Measurements from ENCODE around the gene CCT4. TPM values are rescaled to one million over a fixed set of nuclear protein-coding genes. Genes with fewer than 3 reads are reported as not detected.

CCT4 gene
- 104 TPM for total RNA-seq
- 100 to 1,000 TPM; 127 to 151 (median 132) TPM for polyA plus RNA-seq

DNA sequence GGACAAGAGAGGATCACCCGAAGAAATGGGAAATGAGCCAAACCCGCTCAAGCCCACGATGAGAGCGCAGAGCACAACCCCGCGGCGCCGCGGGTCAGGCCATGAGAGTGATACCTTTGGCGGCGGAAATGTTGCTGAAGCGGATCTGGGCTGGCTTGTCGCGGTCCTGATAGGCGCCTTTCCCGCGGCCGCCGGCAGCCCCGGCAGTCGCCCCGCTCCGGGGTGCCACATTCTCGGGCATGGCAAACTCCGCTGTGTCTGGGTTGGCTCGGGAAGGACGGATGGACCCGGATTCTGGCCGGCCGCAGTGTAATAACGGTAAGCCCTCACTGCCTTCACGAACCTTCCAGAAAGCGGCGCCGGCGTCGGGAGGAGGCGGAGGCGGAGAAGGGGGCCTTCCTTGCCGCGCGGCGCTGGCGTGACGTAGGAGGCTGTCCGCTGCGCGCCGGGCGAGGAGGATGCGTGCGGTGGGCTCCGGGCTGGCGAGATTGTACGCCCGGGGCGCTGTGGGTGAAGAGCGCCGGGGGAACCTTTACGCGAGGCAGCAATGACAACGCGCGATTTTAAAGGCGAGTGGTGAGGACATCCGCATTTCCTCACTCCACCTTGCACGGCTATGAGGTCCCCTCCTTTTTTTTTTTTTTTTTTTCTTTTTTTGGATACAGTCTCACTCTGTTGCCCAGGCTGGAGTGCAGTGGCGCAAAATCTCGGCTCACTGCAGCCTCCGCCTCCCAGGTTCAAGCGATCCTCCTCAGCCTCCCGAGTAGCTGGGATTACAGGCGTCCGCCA is at the start of gene CCT4:
Gene CCT4 (minus strand): TSS at position 390 of the 789 bp plus-strand sequence. CDS start 149 bp downstream, at position 241.
- ATAC-seq (ENCODE audit: low read depth in 2 of 2) (peak; percentile 81 to 83), DNase-seq (peak; percentile 81 to 96 (median 93))
- H3K9me3 ChIP-seq (ENCODE audit: control insufficient read depth in 2 of 2, low read length in 2 of 2) = no peaks in the 10 kb centered on the region
- Mint-ChIP-seq H3K4me1 (peaks cover 18 to 33% (median 29%) of the 10 kb centered on the region in 4 donors), H3K27ac (peak within 1 kb of the TSS; percentile 99 to 100 (median 100)), H3K27me3 (peaks cover 7% of the 10 kb centered on the region), H3K4me3 (peak within 1 kb of the TSS; percentile 96 to 100 (median 100)), H3K9me3 (no peaks in the 10 kb centered on the region), H3K36me3 (no peaks in the 10 kb centered on the region)
- no peaks in the 10 kb centered on the region for H3K27me3 ChIP-seq (ENCODE audit: control insufficient read depth, insufficient read depth, low read length)
- peak within 1 kb of the TSS; percentile 95 for H3K27ac ChIP-seq (ENCODE audit: insufficient read depth, low read length, poor library complexity, severe bottlenecking)
- H3K4me3 ChIP-seq (ENCODE audit: low read depth, low read length) = peak within 1 kb of the TSS; percentile 97
- H3K4me1 ChIP-seq (ENCODE audit: control insufficient read depth, insufficient read depth, low read length, poor library complexity, severe bottlenecking) = peaks cover 26% of the 10 kb centered on the region
- peaks cover 19% of the 10 kb centered on the region for H3K36me3 ChIP-seq (ENCODE audit: control insufficient read depth, insufficient read depth, low read length)

DNA sequence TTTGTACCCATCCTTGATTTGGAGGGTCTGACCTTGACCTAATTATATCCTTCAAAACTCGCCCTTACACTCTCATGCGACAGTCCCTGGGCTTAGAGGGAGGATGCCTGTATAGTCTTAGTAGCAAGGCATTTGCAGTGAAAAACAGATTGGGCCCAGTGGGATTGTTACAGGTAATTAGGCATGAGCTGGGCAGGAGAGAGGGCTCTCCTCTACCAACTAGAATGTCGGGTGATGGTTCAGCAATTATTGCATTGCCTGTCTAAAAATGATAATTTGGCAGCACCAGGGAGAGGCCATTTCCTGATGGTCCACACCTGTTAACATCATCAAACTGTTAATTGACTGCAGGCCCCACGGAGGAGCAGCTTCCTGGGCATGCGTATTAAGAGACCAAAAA is 49.4 kb upstream of the CCT4 start:
- Mint-ChIP-seq H3K4me1 (no peaks in the 10 kb centered on the region), H3K27ac (no peak overlapping the region)

DNA sequence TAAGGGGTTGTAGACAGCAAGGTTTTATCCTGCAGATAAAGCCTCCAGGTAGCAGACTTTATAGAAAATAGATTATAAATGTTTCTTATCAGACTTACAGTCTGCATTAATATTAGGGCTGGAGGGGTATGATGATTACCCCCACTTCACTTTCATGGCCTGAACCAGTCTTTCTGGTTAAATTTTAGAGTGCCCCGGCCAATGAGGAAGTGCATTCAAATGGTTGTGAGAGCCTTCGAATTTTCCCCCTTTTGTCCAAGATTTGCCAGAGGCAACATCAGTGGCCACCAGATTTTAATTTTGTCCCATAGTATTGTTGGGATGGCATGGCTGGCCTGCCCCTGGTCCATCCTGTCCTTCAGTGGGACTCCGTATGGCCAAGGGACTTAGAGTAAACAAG is 48.6 kb upstream of the CCT4 start:
- no peak for DNase-seq
- Mint-ChIP-seq H3K4me1 (no peaks in the 10 kb centered on the region), H3K9me3 (no peaks in the 10 kb centered on the region), H3K4me3 (no peak overlapping the region), H3K27ac (no peak overlapping the region), H3K36me3 (peaks cover 23% of the 10 kb centered on the region), H3K27me3 (no peaks in the 10 kb centered on the region)
- Histone ChIP-seq H3K4me1 (ENCODE audit: control insufficient read depth, insufficient read depth, low read length, poor library complexity, severe bottlenecking) (no peaks in the 10 kb centered on the region), H3K27ac (ENCODE audit: insufficient read depth, low read length, poor library complexity, severe bottlenecking) (no peak overlapping the region), H3K4me3 (ENCODE audit: low read depth, low read length) (no peak overlapping the region), H3K27me3 (ENCODE audit: control insufficient read depth, insufficient read depth, low read length) (no peaks in the 10 kb centered on the region), H3K36me3 (ENCODE audit: control insufficient read depth, insufficient read depth, low read length) (peaks cover 4% of the 10 kb centered on the region), H3K9me3 (ENCODE audit: control insufficient read depth in 2 of 2, low read length in 2 of 2) (no peaks in the 10 kb centered on the region)
- ATAC-seq (ENCODE audit: low read depth in 2 of 2) = no peak

More for the DNA sequence above, 49.4 kb upstream of the CCT4 start:
- Histone ChIP-seq H3K27me3 (ENCODE audit: control insufficient read depth, insufficient read depth, low read length) (no peaks in the 10 kb centered on the region), H3K4me3 (ENCODE audit: low read depth, low read length) (no peak overlapping the region), H3K4me1 (ENCODE audit: control insufficient read depth, insufficient read depth, low read length, poor library complexity, severe bottlenecking) (no peaks in the 10 kb centered on the region), H3K27ac (ENCODE audit: insufficient read depth, low read length, poor library complexity, severe bottlenecking) (no peak overlapping the region), H3K9me3 (ENCODE audit: control insufficient read depth in 2 of 2, low read length in 2 of 2) (no peaks in the 10 kb centered on the region), H3K36me3 (ENCODE audit: control insufficient read depth, insufficient read depth, low read length) (peaks cover 4% of the 10 kb centered on the region)
- ATAC-seq (ENCODE audit: low read depth in 2 of 2) = no peak
- no peaks in the 10 kb centered on the region for H3K27me3 Mint-ChIP-seq
- DNase-seq = no peak
- no peaks in the 10 kb centered on the region for H3K9me3 Mint-ChIP-seq
- no peak overlapping the region for H3K4me3 Mint-ChIP-seq
- peaks cover 16% of the 10 kb centered on the region for H3K36me3 Mint-ChIP-seq

- H3K9me3 Mint-ChIP-seq = no peaks in the 10 kb centered on the region
- H3K36me3 Mint-ChIP-seq = peaks cover 28% of the 10 kb centered on the region
- Histone ChIP-seq H3K4me1 (ENCODE audit: control insufficient read depth, insufficient read depth, low read length, poor library complexity, severe bottlenecking) (no peaks in the 10 kb centered on the region), H3K4me3 (ENCODE audit: low read depth, low read length) (no peak overlapping the region), H3K36me3 (ENCODE audit: control insufficient read depth, insufficient read depth, low read length) (no peaks in the 10 kb centered on the region), H3K27me3 (ENCODE audit: control insufficient read depth, insufficient read depth, low read length) (no peaks in the 10 kb centered on the region), H3K27ac (ENCODE audit: insufficient read depth, low read length, poor library complexity, severe bottlenecking) (no peak overlapping the region), H3K9me3 (ENCODE audit: control insufficient read depth in 2 of 2, low read length in 2 of 2) (no peaks in the 10 kb centered on the region)
- H3K4me3 Mint-ChIP-seq = no peak overlapping the region
- ATAC-seq (ENCODE audit: low read depth in 2 of 2) (no peak), DNase-seq (no peak)
- H3K27me3 Mint-ChIP-seq = no peaks in the 10 kb centered on the region
- H3K4me1 Mint-ChIP-seq = peaks cover 0 to 5% (median 2%) of the 10 kb centered on the region in 4 donors
- no peak overlapping the region for H3K27ac Mint-ChIP-seq
Measured at GRCh38 chr2:61928826-61929461, 40.5 kb upstream of the CCT4 start.

GRCh38 chr2:61926531-61927477 is 38.3 kb upstream of the CCT4 start:
- H3K27ac Mint-ChIP-seq = no peak overlapping the region
- no peak for DNase-seq
- no peak overlapping the region for H3K4me3 Mint-ChIP-seq
- ATAC-seq (ENCODE audit: low read depth in 2 of 2) = no peak
- no peaks in the 10 kb centered on the region for H3K36me3 ChIP-seq (ENCODE audit: control insufficient read depth, insufficient read depth, low read length)
- H3K27ac ChIP-seq (ENCODE audit: insufficient read depth, low read length, poor library complexity, severe bottlenecking) = no peak overlapping the region
- no peaks in the 10 kb centered on the region for H3K27me3 ChIP-seq (ENCODE audit: control insufficient read depth, insufficient read depth, low read length)
- no peak overlapping the region for H3K4me3 ChIP-seq (ENCODE audit: low read depth, low read length)
- H3K27me3 Mint-ChIP-seq = no peaks in the 10 kb centered on the region
- peaks cover 25% of the 10 kb centered on the region for H3K36me3 Mint-ChIP-seq
- no peaks in the 10 kb centered on the region for H3K9me3 ChIP-seq (ENCODE audit: control insufficient read depth in 2 of 2, low read length in 2 of 2)
- H3K4me1 ChIP-seq (ENCODE audit: control insufficient read depth, insufficient read depth, low read length, poor library complexity, severe bottlenecking) = no peaks in the 10 kb centered on the region
- peaks cover 0 to 5% (median 2%) of the 10 kb centered on the region in 4 donors for H3K4me1 Mint-ChIP-seq
- H3K9me3 Mint-ChIP-seq = no peaks in the 10 kb centered on the region

- Mint-ChIP-seq H3K27me3 (no peaks in the 10 kb centered on the region), H3K4me1 (peaks cover 0 to 5% (median 2%) of the 10 kb centered on the region in 4 donors), H3K27ac (peak overlapping the region in 1 of 3 donors; percentile 55), H3K9me3 (no peaks in the 10 kb centered on the region), H3K36me3 (peaks cover 25% of the 10 kb centered on the region), H3K4me3 (no peak overlapping the region)
- Histone ChIP-seq H3K4me1 (ENCODE audit: control insufficient read depth, insufficient read depth, low read length, poor library complexity, severe bottlenecking) (no peaks in the 10 kb centered on the region), H3K9me3 (ENCODE audit: control insufficient read depth in 2 of 2, low read length in 2 of 2) (no peaks in the 10 kb centered on the region), H3K4me3 (ENCODE audit: low read depth, low read length) (no peak overlapping the region), H3K27me3 (ENCODE audit: control insufficient read depth, insufficient read depth, low read length) (no peaks in the 10 kb centered on the region), H3K27ac (ENCODE audit: insufficient read depth, low read length, poor library complexity, severe bottlenecking) (no peak overlapping the region), H3K36me3 (ENCODE audit: control insufficient read depth, insufficient read depth, low read length) (no peaks in the 10 kb centered on the region)
- no peak for DNase-seq
- no peak for ATAC-seq (ENCODE audit: low read depth in 2 of 2)
Measured at GRCh38 chr2:61924895-61925663, 36.6 kb upstream of the CCT4 start.

DNA sequence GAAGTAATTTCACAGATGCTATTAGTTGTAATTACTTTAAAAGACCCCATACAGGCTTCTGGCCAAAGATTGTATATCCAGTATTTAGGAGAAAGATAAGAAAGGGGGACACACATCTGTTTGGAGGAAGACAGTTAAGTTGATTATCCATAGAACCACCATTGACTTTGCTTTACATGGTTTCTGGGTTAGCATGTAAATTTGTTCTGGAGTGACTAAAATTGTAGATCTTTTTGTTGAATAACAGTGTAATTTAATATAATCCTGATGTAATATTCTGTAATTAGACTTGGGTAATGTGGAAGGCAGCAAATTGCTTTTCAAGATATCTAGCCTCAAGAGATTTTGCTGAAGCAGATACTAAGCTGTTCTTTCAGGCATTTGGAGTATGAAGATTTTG is 34.3 kb upstream of the CCT4 start:
- H3K9me3 ChIP-seq (ENCODE audit: control insufficient read depth in 2 of 2, low read length in 2 of 2) = no peaks in the 10 kb centered on the region
- no peak overlapping the region for H3K27ac ChIP-seq (ENCODE audit: insufficient read depth, low read length, poor library complexity, severe bottlenecking)
- no peaks in the 10 kb centered on the region for H3K27me3 ChIP-seq (ENCODE audit: control insufficient read depth, insufficient read depth, low read length)
- no peak overlapping the region for H3K27ac Mint-ChIP-seq
- H3K4me1 Mint-ChIP-seq = peaks cover 0 to 7% (median under 1%) of the 10 kb centered on the region in 4 donors
- no peaks in the 10 kb centered on the region for H3K27me3 Mint-ChIP-seq
- no peak for DNase-seq
- no peaks in the 10 kb centered on the region for H3K4me1 ChIP-seq (ENCODE audit: control insufficient read depth, insufficient read depth, low read length, poor library complexity, severe bottlenecking)
- H3K4me3 Mint-ChIP-seq = no peak overlapping the region
- H3K9me3 Mint-ChIP-seq = no peaks in the 10 kb centered on the region
- H3K4me3 ChIP-seq (ENCODE audit: low read depth, low read length) = no peak overlapping the region
- H3K36me3 Mint-ChIP-seq = peaks cover 22% of the 10 kb centered on the region
- no peak for ATAC-seq (ENCODE audit: low read depth in 2 of 2)
- no peaks in the 10 kb centered on the region for H3K36me3 ChIP-seq (ENCODE audit: control insufficient read depth, insufficient read depth, low read length)

All from CD4-positive, CD25-positive, alpha-beta regulatory T cell (primary cell).